ENCODE measurements around the gene ABHD11.
"Not testable (repeated sequence)": the region's sequence is repeated elsewhere in the genome, so short reads cannot be mapped to it uniquely, and the experiment has no call there.

Gene ABHD11, protein sequence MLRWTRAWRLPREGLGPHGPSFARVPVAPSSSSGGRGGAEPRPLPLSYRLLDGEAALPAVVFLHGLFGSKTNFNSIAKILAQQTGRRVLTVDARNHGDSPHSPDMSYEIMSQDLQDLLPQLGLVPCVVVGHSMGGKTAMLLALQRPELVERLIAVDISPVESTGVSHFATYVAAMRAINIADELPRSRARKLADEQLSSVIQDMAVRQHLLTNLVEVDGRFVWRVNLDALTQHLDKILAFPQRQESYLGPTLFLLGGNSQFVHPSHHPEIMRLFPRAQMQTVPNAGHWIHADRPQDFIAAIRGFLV

DNA sequence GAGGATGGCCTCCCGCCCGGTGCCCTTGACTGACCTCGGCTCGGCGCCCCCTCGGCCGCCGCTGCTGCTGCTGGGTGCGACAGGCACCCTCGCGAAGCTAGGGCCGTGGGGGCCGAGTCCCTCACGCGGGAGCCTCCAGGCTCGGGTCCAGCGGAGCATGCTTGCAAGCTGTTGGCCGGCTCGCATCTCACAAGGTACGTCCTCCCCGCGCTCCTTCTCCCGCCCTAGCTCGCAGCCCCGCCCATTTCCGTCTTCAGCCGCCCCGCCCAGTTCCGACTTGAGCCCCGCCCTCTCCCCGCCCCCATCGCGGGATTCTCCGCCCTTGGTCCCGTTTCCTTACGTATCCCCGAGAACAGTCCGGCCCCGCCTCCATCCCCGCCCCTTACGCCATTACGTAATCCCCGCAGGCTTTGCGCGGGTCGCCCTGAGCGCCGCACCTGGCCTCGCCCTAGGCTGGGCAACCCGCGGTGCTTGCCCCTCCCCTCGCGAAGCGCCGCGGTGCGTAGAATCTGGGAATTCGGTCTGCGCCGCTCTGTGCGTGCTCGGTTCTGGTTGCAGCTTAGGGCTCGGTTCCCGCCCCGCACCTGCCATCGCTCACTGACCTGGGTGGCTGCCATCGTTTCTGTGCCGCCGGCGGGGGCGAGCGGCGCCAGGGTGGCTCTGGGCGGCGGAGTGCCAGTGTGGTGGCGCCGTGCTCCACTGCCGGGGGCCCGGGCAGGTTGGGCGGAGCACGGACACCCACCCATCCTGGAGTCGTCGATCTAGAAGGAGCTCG is at the start of gene ABHD11:
ABHD11 (minus strand) TSS at position 191 of the 775 bp plus-strand sequence; CDS start at position 159, 32 bp downstream.
- H3K4me1 ChIP-seq (ENCODE audit: control insufficient read depth, insufficient read depth, low read length), result peaks cover 21% of the 10 kb centered on the region
- no peaks in the 10 kb centered on the region for H3K27me3 ChIP-seq (replicated peaks; ENCODE audit: control insufficient read depth, insufficient read depth, low read length)
- peak within 1 kb of the TSS; percentile 94 for H3K4me3 ChIP-seq (ENCODE audit: low read length)
- peak within 1 kb of the TSS; percentile 84 for H3K9ac ChIP-seq (ENCODE audit: low read length)
- DNase-seq (ENCODE audit: low read depth), result peak; percentile 99
- H3K36me3 ChIP-seq (ENCODE audit: control insufficient read depth, insufficient read depth, low read length, severe bottlenecking), result peaks cover 5% of the 10 kb centered on the region
- H3K9me3 ChIP-seq (ENCODE audit: control insufficient read depth, low read length), result no peaks in the 10 kb centered on the region

DNA sequence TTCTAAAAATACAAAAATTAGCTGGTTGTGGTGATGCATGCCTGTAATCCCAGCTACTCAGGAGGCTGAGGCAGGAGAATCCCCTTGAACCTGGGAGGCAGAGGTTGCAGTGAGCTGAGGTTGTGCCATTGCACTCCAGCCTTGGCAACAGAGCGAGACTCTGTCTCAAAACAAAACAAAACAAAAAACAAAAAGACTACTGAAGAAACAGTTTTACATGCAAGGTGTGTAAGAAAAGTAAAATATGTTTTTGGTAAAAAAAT is 49.1 kb upstream of the ABHD11 start:
- not testable (repeated sequence) for H3K4me3 ChIP-seq (ENCODE audit: low read length); H3K27me3 ChIP-seq (replicated peaks; ENCODE audit: control insufficient read depth, insufficient read depth, low read length); H3K4me1 ChIP-seq (ENCODE audit: control insufficient read depth, insufficient read depth, low read length); H3K36me3 ChIP-seq (ENCODE audit: control insufficient read depth, insufficient read depth, low read length, severe bottlenecking); H3K9ac ChIP-seq (ENCODE audit: low read length); DNase-seq (ENCODE audit: low read depth); H3K9me3 ChIP-seq (ENCODE audit: control insufficient read depth, low read length)

DNA sequence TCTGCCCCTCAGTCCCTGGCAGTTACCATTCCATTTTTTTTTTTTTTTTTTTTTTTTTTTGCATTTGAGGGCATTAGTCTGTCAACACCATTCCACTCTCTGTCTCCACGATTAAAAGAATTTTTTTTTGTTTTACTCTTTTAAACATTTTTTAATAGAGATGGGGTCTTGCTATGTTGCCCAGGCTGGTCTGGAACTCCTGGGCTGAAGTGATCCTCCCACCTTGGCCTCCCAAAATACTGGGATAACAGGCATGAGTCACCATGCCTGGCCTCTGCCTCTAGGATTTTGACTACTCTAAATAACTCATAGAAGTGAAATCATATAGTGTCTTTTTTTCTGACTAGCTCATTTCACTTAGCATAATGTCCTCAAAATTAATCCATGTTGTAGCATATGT is 48.0 kb upstream of the ABHD11 start:
- H3K4me3 ChIP-seq (ENCODE audit: low read length), result no peak overlapping the region
- H3K9me3 ChIP-seq (ENCODE audit: control insufficient read depth, low read length), result peaks cover 4% of the 10 kb centered on the region
- DNase-seq (ENCODE audit: low read depth), result no peak
- H3K27me3 ChIP-seq (replicated peaks; ENCODE audit: control insufficient read depth, insufficient read depth, low read length), result no peaks in the 10 kb centered on the region
- H3K36me3 ChIP-seq (ENCODE audit: control insufficient read depth, insufficient read depth, low read length, severe bottlenecking), result no peaks in the 10 kb centered on the region
- no peak overlapping the region for H3K9ac ChIP-seq (ENCODE audit: low read length)
- H3K4me1 ChIP-seq (ENCODE audit: control insufficient read depth, insufficient read depth, low read length), result no peaks in the 10 kb centered on the region

DNA sequence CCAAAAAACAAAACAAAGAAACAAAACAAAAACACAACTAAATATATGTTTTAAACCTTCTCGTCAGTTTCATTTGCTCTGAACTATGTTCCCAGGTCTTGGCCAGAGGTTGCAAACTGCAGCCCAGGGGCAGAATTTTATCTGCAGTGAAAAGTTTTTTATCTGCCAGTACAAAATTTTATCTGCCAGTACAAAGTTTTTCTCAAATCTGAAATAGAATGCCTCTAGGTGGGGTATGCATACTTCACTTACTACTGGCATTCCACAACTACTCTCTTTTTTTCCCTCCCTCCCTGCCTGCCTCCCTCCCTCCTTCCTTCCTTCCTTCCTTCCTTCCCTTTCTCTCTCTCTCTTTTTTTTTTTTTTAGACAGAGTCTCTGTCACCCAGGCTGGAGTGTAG is 40.9 kb upstream of the ABHD11 start:
- Histone ChIP-seq H3K4me1 (ENCODE audit: control insufficient read depth, insufficient read depth, low read length) (no peaks in the 10 kb centered on the region), H3K9ac (ENCODE audit: low read length) (no peak overlapping the region), H3K36me3 (ENCODE audit: control insufficient read depth, insufficient read depth, low read length, severe bottlenecking) (no peaks in the 10 kb centered on the region), H3K27me3 (replicated peaks; ENCODE audit: control insufficient read depth, insufficient read depth, low read length) (no peaks in the 10 kb centered on the region), H3K4me3 (ENCODE audit: low read length) (no peak overlapping the region), H3K9me3 (ENCODE audit: control insufficient read depth, low read length) (no peaks in the 10 kb centered on the region)
- DNase-seq (ENCODE audit: low read depth), result peak; percentile 38

DNA sequence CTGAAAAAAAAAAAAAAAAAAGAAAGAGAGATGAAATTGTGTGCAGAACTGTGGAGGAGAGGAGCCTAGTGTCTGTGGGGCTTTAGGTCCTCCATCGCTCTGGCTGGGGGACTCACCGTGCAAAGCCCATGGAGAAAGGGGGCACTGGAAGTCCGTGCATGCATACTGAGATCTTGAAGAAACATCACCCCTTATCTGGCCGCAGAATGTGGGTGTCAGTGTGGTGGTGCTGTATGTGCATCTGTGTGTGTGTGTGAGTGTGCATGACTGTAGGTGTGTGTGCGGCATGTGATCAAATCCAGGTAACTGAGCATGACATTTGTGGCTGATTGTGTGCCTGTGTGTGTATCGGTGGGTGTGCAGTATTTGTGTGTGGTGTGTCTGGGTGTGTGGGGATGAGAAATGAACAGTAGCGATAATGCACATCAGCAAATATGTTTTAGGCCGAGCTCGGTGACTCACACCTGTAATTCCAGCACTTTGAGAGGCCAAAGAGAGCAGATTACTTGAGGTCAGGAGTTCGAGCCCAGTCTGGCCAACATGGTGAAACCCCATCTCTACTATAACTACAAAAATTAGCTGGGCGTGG is 40.3 kb upstream of the ABHD11 start:
- no peak for DNase-seq (ENCODE audit: low read depth)
- Histone ChIP-seq H3K27me3 (replicated peaks; ENCODE audit: control insufficient read depth, insufficient read depth, low read length) (no peaks in the 10 kb centered on the region), H3K9ac (ENCODE audit: low read length) (no peak overlapping the region), H3K9me3 (ENCODE audit: control insufficient read depth, low read length) (no peaks in the 10 kb centered on the region), H3K4me1 (ENCODE audit: control insufficient read depth, insufficient read depth, low read length) (no peaks in the 10 kb centered on the region), H3K36me3 (ENCODE audit: control insufficient read depth, insufficient read depth, low read length, severe bottlenecking) (no peaks in the 10 kb centered on the region), H3K4me3 (ENCODE audit: low read length) (no peak overlapping the region)

DNA sequence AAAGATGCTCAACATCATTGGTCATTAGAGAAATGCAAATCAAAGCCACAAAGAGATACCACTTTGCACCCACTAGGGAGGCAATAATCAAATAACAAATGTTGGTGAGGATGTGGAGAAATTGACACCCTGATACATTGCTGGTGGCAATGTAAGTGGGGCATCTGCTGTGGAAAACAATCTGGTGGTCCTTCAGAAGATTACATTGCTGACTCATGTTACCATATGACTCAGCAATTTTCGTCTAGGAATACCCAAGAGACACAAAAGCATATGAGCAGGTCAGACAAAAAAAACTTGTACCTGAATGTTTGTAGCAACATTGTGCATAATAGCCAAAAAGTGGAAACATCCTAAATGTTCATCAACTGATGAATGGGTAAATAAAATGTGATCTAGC is 36.3 kb upstream of the ABHD11 start:
- Histone ChIP-seq H3K36me3 (ENCODE audit: control insufficient read depth, insufficient read depth, low read length, severe bottlenecking) (no peaks in the 10 kb centered on the region), H3K4me1 (ENCODE audit: control insufficient read depth, insufficient read depth, low read length) (no peaks in the 10 kb centered on the region), H3K9ac (ENCODE audit: low read length) (no peak overlapping the region), H3K4me3 (ENCODE audit: low read length) (no peak overlapping the region), H3K9me3 (ENCODE audit: control insufficient read depth, low read length) (no peaks in the 10 kb centered on the region), H3K27me3 (replicated peaks; ENCODE audit: control insufficient read depth, insufficient read depth, low read length) (peaks cover 8% of the 10 kb centered on the region)
- peak; percentile 2 for DNase-seq (ENCODE audit: low read depth)

DNA sequence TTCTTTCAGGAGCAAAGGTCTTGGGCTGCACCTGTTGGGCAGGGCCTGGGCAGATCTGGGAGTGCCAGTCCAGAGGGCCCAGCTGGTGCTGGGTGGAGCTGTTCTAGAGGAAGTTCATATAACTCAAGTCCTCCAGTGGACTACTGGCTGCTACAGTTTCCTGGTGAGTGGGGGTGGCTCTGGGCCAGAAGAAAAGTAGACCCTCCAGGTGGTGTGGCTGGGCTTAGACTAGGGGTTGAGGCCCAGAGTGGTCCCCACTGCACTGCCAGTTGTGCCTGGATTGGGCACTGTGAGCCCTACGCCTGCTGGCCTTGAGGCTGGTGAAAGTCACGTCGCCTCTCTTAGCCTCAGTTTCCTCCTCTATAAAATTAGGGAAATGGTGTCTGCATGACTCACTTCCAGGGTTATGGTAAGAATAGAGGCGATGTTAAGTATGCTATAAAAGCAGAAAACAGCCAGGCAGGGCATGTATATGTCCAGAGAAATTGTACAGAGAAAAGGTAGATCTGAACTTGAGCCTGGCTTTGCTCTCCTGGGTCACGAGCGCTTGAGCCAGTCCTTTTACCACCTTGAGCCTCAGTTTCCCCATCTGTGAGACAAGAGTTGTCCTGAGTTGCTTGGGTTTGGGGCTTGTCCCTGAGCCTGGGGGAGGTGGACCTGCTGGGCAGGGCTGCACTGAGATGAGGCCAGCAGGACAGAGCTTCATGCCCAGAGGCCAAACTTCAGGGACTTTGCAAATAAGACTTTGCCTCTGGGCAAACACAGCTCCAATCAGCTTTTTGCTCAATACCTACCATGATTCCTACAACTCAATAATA is 35.3 kb upstream of the ABHD11 start:
- Histone ChIP-seq H3K36me3 (ENCODE audit: control insufficient read depth, insufficient read depth, low read length, severe bottlenecking) (no peaks in the 10 kb centered on the region), H3K4me3 (ENCODE audit: low read length) (no peak overlapping the region), H3K9ac (ENCODE audit: low read length) (no peak overlapping the region), H3K27me3 (replicated peaks; ENCODE audit: control insufficient read depth, insufficient read depth, low read length) (peaks cover 15% of the 10 kb centered on the region), H3K9me3 (ENCODE audit: control insufficient read depth, low read length) (no peaks in the 10 kb centered on the region), H3K4me1 (ENCODE audit: control insufficient read depth, insufficient read depth, low read length) (no peaks in the 10 kb centered on the region)
- DNase-seq (ENCODE audit: low read depth), result no peak

DNA sequence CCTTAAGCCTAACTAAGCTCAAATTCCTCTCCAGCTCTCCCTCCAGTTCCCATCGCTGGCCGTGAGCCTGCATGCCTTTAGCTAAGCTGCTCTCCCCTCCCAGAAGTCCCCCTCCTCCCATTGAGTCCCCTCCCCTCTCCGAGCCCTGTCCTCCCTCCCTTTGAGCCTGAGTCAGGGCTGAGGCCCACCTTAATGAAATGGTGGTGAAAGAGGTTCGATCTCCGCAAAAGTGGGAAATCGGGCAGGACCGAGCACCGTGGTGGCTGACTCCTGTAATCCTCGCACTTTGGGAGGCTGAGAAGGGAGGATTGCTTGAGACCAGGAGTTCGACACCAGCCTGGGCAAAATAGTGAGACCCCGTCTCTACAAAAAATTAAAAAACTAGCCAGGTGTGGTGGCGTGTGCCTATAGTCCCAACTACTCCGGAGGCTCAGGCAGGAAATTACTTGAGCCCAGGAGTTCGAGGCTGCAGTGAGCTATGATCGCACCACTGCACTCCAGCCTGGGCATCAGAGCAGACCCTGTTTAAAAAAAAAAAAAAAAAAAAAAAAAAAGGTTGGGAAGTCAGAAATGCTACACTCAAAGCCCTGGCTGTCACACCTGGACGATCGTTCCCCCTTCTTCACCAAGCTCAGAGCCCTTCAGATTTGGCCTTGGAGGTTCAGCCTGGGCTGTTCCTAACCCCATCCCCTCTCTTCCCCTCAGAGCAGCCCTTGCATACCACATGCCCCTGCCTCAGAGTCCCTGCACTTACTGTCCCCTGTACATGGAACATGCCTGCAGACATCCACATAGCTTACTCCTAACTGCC is 32.5 kb upstream of the ABHD11 start:
- no peak overlapping the region for H3K4me3 ChIP-seq (ENCODE audit: low read length)

DNA sequence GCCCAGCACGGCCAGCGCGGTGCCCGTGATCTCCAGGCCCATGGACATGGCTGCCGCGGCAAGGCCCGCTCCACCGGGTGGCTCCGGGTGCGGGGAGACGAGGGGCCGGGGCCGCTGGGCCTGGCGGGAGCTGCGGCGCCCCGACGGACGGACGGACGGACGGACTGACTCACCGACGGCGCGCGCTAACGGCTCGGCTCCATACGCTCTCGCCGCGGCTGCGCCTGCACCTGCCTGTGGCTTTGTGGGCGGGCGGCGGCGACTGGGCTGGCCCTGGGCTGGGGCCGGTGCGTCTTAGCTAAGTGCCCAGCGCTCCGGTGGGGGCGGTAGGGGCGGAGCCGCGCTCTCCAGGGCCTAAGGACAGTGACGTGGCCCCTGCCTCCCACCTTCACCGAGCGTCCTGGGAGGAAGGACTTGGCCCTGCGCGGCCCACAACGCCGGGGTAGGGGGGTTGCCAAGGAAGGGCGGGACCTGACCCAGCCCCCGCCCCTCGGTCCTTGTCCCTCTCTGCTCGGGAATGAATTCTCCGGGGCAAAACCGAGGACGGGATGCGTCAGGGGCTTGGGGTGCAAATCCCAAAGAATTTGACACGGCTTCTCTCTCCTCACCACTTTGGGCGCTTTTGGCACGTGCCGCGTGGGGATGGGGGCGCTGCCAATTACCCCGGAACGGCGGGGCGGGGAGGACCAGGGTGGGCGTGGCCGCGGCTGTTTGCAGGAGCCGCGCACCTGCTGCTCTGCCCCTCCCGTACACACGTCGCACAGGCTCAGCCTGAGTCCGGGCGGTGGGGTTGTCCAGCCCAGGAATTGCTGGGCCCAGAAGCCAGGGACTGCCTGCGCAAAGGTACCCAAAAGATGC is 31.6 kb upstream of the ABHD11 start, which contains the start of gene CLDN3:
CLDN3 (minus strand) TSS at position 269 of the 858 bp plus-strand sequence; CDS start at position 48, 221 bp downstream.
- Histone ChIP-seq H3K4me1 (ENCODE audit: control insufficient read depth, insufficient read depth, low read length) (no peaks in the 10 kb centered on the region), H3K27me3 (replicated peaks; ENCODE audit: control insufficient read depth, insufficient read depth, low read length) (peaks cover 22% of the 10 kb centered on the region), H3K9me3 (ENCODE audit: control insufficient read depth, low read length) (no peaks in the 10 kb centered on the region), H3K4me3 (ENCODE audit: low read length) (no peak within 1 kb of the TSS), H3K36me3 (ENCODE audit: control insufficient read depth, insufficient read depth, low read length, severe bottlenecking) (no peaks in the 10 kb centered on the region), H3K9ac (ENCODE audit: low read length) (no peak within 1 kb of the TSS)
- peak; percentile 17 for DNase-seq (ENCODE audit: low read depth)

More for the DNA sequence above, 32.5 kb upstream of the ABHD11 start:
- Histone ChIP-seq H3K9ac (ENCODE audit: low read length) (no peak overlapping the region), H3K36me3 (ENCODE audit: control insufficient read depth, insufficient read depth, low read length, severe bottlenecking) (no peaks in the 10 kb centered on the region), H3K4me1 (ENCODE audit: control insufficient read depth, insufficient read depth, low read length) (no peaks in the 10 kb centered on the region), H3K27me3 (replicated peaks; ENCODE audit: control insufficient read depth, insufficient read depth, low read length) (peaks cover 22% of the 10 kb centered on the region), H3K9me3 (ENCODE audit: control insufficient read depth, low read length) (no peaks in the 10 kb centered on the region)
- DNase-seq (ENCODE audit: low read depth), result no peak

DNA sequence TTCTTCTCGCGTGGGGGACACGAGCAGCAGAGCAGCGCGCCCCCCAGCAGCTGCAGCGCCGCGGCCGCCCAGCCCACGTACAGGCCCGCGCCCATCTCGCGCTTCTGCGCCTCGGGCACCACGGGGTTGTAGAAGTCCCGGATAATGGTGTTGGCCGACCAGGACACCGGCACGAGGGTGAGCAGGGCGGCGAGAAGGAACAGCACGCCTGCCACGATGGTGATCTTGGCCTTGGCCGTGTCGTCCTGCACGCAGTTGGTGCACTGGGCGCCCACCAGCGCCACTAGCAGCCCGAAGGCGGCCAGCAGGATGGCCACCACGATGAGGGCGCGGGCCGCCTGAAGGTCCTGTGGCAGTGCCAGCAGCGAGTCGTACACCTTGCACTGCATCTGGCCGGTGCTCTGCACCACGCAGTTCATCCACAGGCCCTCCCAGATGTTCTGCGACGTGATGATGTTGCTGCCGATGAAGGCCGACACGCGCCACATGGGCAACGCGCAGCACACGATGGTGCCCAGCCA is 30.9 kb upstream of the ABHD11 start:
- no peaks in the 10 kb centered on the region for H3K9me3 ChIP-seq (ENCODE audit: control insufficient read depth, low read length)
- no peak overlapping the region for H3K4me3 ChIP-seq (ENCODE audit: low read length)
- peaks cover 22% of the 10 kb centered on the region for H3K27me3 ChIP-seq (replicated peaks; ENCODE audit: control insufficient read depth, insufficient read depth, low read length)
- H3K4me1 ChIP-seq (ENCODE audit: control insufficient read depth, insufficient read depth, low read length), result no peaks in the 10 kb centered on the region
- no peak overlapping the region for H3K9ac ChIP-seq (ENCODE audit: low read length)
- no peaks in the 10 kb centered on the region for H3K36me3 ChIP-seq (ENCODE audit: control insufficient read depth, insufficient read depth, low read length, severe bottlenecking)
- DNase-seq (ENCODE audit: low read depth), result no peak

Measured in adipocyte (in vitro differentiated cells).